ENCODE data around the gene TMEM54. TPM values are rescaled to one million over a fixed set of nuclear protein-coding genes. Genes with fewer than 3 reads are reported as not detected.

Gene TMEM54
- polyA plus RNA-seq, 4 donors = 42.6 to 414 (median 241) TPM

DNA sequence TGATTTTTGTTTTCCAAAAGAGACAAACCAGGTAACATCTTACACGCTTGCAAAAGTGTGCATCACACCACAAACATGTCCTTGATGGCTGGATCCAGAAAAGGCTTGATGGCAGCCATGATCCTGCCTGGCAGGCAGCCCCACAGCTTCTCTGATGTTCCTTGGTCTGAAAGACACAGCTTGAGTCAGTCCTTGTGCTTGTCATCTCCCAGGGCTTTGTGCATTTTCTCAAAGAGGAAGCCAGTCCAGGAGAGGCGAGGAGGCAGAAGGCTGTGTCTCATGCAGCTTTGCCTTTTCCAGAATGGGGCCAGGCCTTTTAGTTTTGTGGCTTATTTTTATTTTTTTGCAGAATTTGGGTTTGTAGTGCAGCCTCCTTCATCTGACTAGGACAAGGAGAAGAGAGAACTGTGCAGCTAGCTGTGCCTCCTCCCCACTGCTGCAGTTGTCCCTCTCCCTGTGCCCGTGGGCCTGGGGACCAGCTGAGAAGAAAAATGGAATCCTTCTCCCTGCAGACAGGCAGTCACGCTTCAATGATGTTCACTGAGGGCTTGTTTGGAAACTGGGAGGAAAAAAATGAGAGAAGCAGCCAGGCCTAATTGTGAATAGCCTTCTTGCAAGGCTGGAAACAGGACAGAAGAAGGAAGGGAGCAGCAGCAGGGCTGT is 37.8 kb downstream of the TMEM54 start:
- 93 to 100% (median 94%) methylated on average over 4 of the region's 4 CpGs for WGBS, 3 donors
- Histone ChIP-seq H3K27ac (ENCODE audit: low read depth in 1 of 3, low read length in 2 of 3) (no peak overlapping the region), H3K4me1 (ENCODE audit: control insufficient read depth in 3 of 3, insufficient read depth in 2 of 3, low read depth in 1 of 3, low read length in 2 of 3) (no peaks in the 10 kb centered on the region), H3K27me3 (ENCODE audit: control insufficient read depth in 3 of 3, insufficient read depth in 3 of 3, low read length in 3 of 3) (no peaks in the 10 kb centered on the region), H3K4me3 (ENCODE audit: low read depth in 1 of 3, low read length in 3 of 3) (no peak overlapping the region), H3K9me3 (ENCODE audit: control insufficient read depth in 2 of 2, insufficient read depth in 1 of 2, low read depth in 1 of 2, low read length in 1 of 2) (no peaks in the 10 kb centered on the region), H3K36me3 (ENCODE audit: control insufficient read depth in 3 of 3, insufficient read depth in 2 of 3, low read depth in 1 of 3, low read length in 3 of 3) (peaks cover 2 to 43% (median 3%) of the 10 kb centered on the region in 3 donors)
- DNase-seq (no peak), FAIRE-seq (no peak)

DNA sequence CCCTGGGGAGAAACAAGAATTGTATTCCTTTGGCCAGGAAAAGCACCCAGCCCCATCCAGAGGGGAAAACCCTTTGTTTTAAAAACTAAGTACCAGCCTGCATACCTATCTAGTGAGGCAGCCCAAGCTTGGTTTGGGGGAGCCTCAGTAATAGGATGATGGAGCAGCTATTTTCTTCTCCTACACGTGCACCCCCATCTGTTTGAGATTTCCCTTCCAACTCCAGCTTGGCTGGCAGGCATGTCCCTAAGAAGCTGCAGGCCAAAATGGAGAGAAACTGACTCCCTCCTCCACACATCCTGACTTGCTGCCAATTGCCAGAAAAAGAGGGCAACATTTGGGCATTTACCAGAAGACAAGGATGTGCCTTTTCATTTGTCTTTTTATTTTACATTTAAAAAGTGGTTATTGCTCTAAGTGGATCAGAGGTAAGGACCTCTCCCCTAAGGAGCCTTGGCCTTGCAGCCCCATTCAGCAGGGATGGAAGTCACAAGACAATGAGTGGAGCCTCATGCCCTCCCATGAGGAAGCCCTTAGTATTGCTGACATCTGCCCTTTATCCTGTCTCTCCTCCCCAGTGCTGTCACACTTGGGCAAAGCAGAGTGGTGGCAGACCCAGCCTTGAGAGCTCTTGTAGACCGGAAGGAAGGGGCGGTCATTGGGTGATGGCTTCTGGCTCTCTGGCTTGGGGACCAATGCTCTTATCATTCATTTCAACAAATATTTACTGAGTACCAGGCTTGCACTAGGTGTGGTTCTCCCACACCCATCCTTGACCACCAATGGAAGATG is 39.1 kb downstream of the TMEM54 start:
- 80 to 89% (median 82%) methylated on average over 3 of the region's 3 CpGs for WGBS, 3 donors

DNA sequence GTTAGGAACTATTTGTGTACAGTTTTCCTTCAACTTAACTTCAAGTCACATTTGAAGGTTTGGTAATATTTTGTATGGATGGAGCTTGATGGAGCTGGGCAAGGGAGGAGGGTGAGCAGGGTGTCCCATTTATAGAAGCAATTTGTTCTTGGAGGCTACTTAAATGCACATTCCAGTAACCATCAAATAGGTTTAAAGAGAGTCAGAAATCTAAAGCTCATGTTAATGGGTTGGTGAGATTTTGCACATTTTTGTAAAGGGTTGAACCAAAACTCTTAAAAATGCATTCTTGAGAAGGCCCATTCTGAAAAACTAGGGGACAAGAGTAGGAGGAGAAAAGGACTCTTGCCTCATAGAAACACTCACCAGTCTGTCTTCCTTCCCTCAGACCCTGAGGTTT is 40.6 kb downstream of the TMEM54 start:
- no peak for FAIRE-seq
- no peak overlapping the region for H3K4me3 ChIP-seq (ENCODE audit: low read depth in 1 of 3, low read length in 3 of 3)

More for the DNA sequence above, 39.1 kb downstream of the TMEM54 start:
- H3K9me3 ChIP-seq (ENCODE audit: control insufficient read depth in 2 of 2, insufficient read depth in 1 of 2, low read depth in 1 of 2, low read length in 1 of 2) = no peaks in the 10 kb centered on the region
- no peak for DNase-seq
- no peak overlapping the region for H3K4me3 ChIP-seq (ENCODE audit: low read depth in 1 of 3, low read length in 3 of 3)
- FAIRE-seq = no peak
- H3K36me3 ChIP-seq (ENCODE audit: control insufficient read depth in 3 of 3, insufficient read depth in 2 of 3, low read depth in 1 of 3, low read length in 3 of 3) = peaks cover 0 to 44% (median 3%) of the 10 kb centered on the region in 3 donors
- H3K27ac ChIP-seq (ENCODE audit: low read depth in 1 of 3, low read length in 2 of 3) = no peak overlapping the region
- H3K27me3 ChIP-seq (ENCODE audit: control insufficient read depth in 3 of 3, insufficient read depth in 3 of 3, low read length in 3 of 3) = no peaks in the 10 kb centered on the region
- H3K4me1 ChIP-seq (ENCODE audit: control insufficient read depth in 3 of 3, insufficient read depth in 2 of 3, low read depth in 1 of 3, low read length in 2 of 3) = no peaks in the 10 kb centered on the region

DNA sequence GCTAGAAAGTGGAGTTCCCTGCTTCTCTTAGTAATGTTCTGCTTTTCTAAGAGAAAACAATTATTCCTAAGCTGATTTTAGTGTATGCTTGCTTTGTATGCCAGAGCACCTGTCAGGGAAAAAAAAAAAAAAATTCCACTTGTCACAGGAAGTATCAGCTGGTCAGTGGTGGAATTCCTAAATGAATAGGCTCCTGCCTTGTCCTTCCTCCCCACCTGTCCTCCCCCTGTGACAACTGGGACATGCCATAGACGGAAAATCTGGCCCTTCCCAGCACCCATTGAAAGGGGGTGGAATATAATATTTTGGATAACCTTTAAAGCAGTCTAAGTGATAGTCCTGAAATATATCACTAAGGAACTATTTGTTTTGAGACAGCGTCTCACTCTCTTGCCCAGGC is 41.3 kb downstream of the TMEM54 start:
- no peak overlapping the region for H3K27ac ChIP-seq (ENCODE audit: low read depth in 1 of 3, low read length in 2 of 3)
- H3K27me3 ChIP-seq (ENCODE audit: control insufficient read depth in 3 of 3, insufficient read depth in 3 of 3, low read length in 3 of 3) = no peaks in the 10 kb centered on the region
- peaks cover 5 to 47% (median 10%) of the 10 kb centered on the region in 3 donors for H3K36me3 ChIP-seq (ENCODE audit: control insufficient read depth in 3 of 3, insufficient read depth in 2 of 3, low read depth in 1 of 3, low read length in 3 of 3)
- FAIRE-seq (no peak), DNase-seq (no peak)
- 96 to 100% (median 97%) methylated on average over 2 of the region's 2 CpGs for WGBS, 3 donors
- no peaks in the 10 kb centered on the region for H3K9me3 ChIP-seq (ENCODE audit: control insufficient read depth in 2 of 2, insufficient read depth in 1 of 2, low read depth in 1 of 2, low read length in 1 of 2)
- no peak overlapping the region for H3K4me3 ChIP-seq (ENCODE audit: low read depth in 1 of 3, low read length in 3 of 3)
- H3K4me1 ChIP-seq (ENCODE audit: control insufficient read depth in 3 of 3, insufficient read depth in 2 of 3, low read depth in 1 of 3, low read length in 2 of 3) = no peaks in the 10 kb centered on the region

More for the DNA sequence above, 40.6 kb downstream of the TMEM54 start:
- H3K27ac ChIP-seq (ENCODE audit: low read depth in 1 of 3, low read length in 2 of 3) = no peak overlapping the region
- no peaks in the 10 kb centered on the region for H3K27me3 ChIP-seq (ENCODE audit: control insufficient read depth in 3 of 3, insufficient read depth in 3 of 3, low read length in 3 of 3)
- DNase-seq = no peak
- peaks cover 5 to 47% (median 7%) of the 10 kb centered on the region in 3 donors for H3K36me3 ChIP-seq (ENCODE audit: control insufficient read depth in 3 of 3, insufficient read depth in 2 of 3, low read depth in 1 of 3, low read length in 3 of 3)
- H3K4me1 ChIP-seq (ENCODE audit: control insufficient read depth in 3 of 3, insufficient read depth in 2 of 3, low read depth in 1 of 3, low read length in 2 of 3) = no peaks in the 10 kb centered on the region
- no peaks in the 10 kb centered on the region for H3K9me3 ChIP-seq (ENCODE audit: control insufficient read depth in 2 of 2, insufficient read depth in 1 of 2, low read depth in 1 of 2, low read length in 1 of 2)

DNA sequence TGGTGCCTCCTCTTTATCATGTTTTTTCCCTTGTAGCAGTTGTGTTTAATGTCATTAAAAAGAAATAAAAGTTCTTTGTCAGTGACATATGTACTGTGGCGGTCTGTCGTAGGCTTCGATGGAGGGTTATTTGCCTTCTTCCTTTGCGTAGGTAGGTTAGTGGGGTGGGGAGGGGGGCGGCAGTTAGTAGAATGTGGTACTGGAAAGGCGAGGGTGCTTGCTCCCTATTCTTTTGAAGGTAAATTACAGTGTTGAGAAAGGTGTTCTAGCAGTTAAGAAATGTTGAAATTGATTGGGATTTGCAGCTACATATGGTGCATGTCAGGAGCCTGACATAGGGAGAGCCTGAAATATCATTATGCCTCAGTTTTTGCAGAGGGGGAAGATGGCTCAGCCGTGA is 42.4 kb downstream of the TMEM54 start:
- no peak for FAIRE-seq
- no peaks in the 10 kb centered on the region for H3K27me3 ChIP-seq (ENCODE audit: control insufficient read depth in 3 of 3, insufficient read depth in 3 of 3, low read length in 3 of 3)
- 94 to 96% (median 95%) methylated on average over 7 of the region's 7 CpGs for WGBS, 3 donors
- H3K9me3 ChIP-seq (ENCODE audit: control insufficient read depth in 2 of 2, insufficient read depth in 1 of 2, low read depth in 1 of 2, low read length in 1 of 2) = no peaks in the 10 kb centered on the region
- peaks cover 5 to 37% (median 10%) of the 10 kb centered on the region in 3 donors for H3K36me3 ChIP-seq (ENCODE audit: control insufficient read depth in 3 of 3, insufficient read depth in 2 of 3, low read depth in 1 of 3, low read length in 3 of 3)
- DNase-seq = no peak
- no peak overlapping the region for H3K4me3 ChIP-seq (ENCODE audit: low read depth in 1 of 3, low read length in 3 of 3)
- H3K27ac ChIP-seq (ENCODE audit: low read depth in 1 of 3, low read length in 2 of 3) = no peak overlapping the region
- no peaks in the 10 kb centered on the region for H3K4me1 ChIP-seq (ENCODE audit: control insufficient read depth in 3 of 3, insufficient read depth in 2 of 3, low read depth in 1 of 3, low read length in 2 of 3)

DNA sequence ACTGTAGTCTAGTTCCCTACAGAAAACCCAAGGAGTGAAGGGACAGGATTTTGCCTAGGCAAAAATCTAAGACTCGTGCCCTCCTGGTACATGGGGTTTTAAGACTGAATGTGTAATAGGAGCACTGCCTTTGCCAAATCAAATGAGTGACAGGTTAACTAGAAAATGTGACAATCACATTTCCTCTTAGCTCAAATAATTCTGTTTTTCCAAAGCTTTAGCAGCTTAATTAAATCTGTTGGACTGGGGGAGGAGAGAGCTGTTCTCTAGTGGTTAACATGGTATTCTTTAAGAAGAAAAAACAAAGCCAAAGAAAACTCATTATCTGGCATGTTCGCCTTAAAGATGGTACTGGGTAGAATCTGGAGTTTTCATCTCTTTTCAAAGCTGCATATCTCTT is 43.1 kb downstream of the TMEM54 start:
- Histone ChIP-seq H3K4me1 (ENCODE audit: control insufficient read depth in 3 of 3, insufficient read depth in 2 of 3, low read depth in 1 of 3, low read length in 2 of 3) (no peaks in the 10 kb centered on the region), H3K4me3 (ENCODE audit: low read depth in 1 of 3, low read length in 3 of 3) (no peak overlapping the region), H3K27ac (ENCODE audit: low read depth in 1 of 3, low read length in 2 of 3) (no peak overlapping the region), H3K36me3 (ENCODE audit: control insufficient read depth in 3 of 3, insufficient read depth in 2 of 3, low read depth in 1 of 3, low read length in 3 of 3) (peaks cover 5 to 37% (median 10%) of the 10 kb centered on the region in 3 donors), H3K27me3 (ENCODE audit: control insufficient read depth in 3 of 3, insufficient read depth in 3 of 3, low read length in 3 of 3) (no peaks in the 10 kb centered on the region), H3K9me3 (ENCODE audit: control insufficient read depth in 2 of 2, insufficient read depth in 1 of 2, low read depth in 1 of 2, low read length in 1 of 2) (no peaks in the 10 kb centered on the region)
- 92 to 100% (median 97%) methylated on average over 2 of the region's 2 CpGs for WGBS, 3 donors
- FAIRE-seq (no peak), DNase-seq (no peak)

DNA sequence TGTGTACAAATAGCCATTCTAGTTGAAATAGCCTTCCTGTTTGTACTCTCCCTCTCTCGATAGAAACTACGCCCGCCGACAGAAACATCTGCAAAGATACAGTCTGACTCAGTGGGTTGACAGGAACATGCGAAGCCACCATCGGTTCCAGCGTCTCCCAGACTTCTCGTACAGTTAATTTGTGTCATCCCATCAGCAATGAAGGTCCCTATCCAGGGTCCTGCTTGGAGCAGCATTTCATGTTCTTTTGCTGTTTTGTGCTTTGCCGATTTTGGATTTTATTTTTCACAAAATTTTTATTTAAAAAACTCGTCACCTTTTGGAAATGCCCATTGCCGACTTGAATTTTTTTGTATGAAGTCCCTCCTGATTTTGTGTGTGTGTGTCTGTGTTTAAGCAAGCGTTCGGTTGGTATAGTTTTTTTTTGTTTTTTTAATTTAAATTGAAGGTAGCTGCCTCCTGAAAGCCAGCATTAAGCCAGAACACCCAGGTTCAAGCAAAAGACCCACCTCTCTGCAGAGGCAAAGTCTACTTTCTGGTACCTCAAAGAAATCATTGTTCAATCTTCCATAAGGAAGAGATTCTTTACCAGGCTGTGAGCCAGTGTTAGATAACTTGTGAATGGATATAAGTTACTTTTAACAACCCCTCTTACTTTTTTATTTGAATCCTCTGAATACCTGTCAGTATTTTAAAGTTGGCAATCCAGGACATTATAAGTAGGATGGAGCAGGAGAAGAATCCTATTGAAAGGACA is 45.1 kb downstream of the TMEM54 start:
- Histone ChIP-seq H3K4me3 (ENCODE audit: low read depth in 1 of 3, low read length in 3 of 3) (no peak overlapping the region), H3K36me3 (ENCODE audit: control insufficient read depth in 3 of 3, insufficient read depth in 2 of 3, low read depth in 1 of 3, low read length in 3 of 3) (peaks cover 5 to 29% (median 13%) of the 10 kb centered on the region in 3 donors), H3K27ac (ENCODE audit: low read depth in 1 of 3, low read length in 2 of 3) (no peak overlapping the region), H3K9me3 (ENCODE audit: control insufficient read depth in 2 of 2, insufficient read depth in 1 of 2, low read depth in 1 of 2, low read length in 1 of 2) (no peaks in the 10 kb centered on the region), H3K4me1 (ENCODE audit: control insufficient read depth in 3 of 3, insufficient read depth in 2 of 3, low read depth in 1 of 3, low read length in 2 of 3) (no peaks in the 10 kb centered on the region), H3K27me3 (ENCODE audit: control insufficient read depth in 3 of 3, insufficient read depth in 3 of 3, low read length in 3 of 3) (no peaks in the 10 kb centered on the region)
- FAIRE-seq (no peak), DNase-seq (peak in 1 of 2 donors; percentile 24)
- WGBS, 3 donors = 31 to 72% (median 57%) methylated on average over 13 of the region's 13 CpGs

DNA sequence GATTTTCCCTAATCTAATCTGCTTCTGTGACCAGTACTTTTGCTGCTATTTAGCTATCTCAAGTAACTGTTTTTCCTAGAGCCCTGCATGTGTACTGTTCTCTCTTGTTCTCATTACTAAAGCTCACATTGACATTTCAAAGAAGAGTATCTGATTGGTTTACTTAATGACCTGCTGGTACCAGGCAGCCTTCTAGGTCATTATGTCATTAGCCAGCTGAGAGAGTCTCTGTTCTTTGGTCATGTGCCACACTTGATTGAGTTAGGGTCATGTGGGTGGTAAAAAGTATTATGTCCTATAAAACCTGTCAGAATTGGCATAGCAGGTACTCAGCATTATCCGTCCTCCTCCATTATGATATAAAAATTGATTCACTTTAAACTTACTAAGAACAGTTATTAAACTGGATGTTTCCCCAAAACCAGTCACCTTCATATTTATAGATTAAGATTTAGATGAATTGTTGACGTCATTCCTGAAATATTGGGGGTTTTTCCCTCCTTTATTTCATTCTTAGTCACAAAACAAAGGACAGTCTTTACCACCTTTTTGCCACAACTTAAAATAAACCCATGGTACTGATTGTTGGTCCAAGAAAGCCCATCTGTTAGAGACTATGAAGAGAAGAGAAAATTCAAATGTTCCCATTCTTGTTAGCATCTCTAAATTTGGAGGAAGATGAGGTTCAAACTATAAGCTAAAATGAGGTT is 52.7 kb downstream of the TMEM54 start:
- Histone ChIP-seq H3K4me3 (ENCODE audit: low read depth in 1 of 3, low read length in 3 of 3) (no peak overlapping the region), H3K27me3 (ENCODE audit: control insufficient read depth in 3 of 3, insufficient read depth in 3 of 3, low read length in 3 of 3) (no peaks in the 10 kb centered on the region), H3K4me1 (ENCODE audit: control insufficient read depth in 3 of 3, insufficient read depth in 2 of 3, low read depth in 1 of 3, low read length in 2 of 3) (no peaks in the 10 kb centered on the region), H3K9me3 (ENCODE audit: control insufficient read depth in 2 of 2, insufficient read depth in 1 of 2, low read depth in 1 of 2, low read length in 1 of 2) (peaks cover 0 to 6% of the 10 kb centered on the region in 2 donors), H3K36me3 (ENCODE audit: control insufficient read depth in 3 of 3, insufficient read depth in 2 of 3, low read depth in 1 of 3, low read length in 3 of 3) (peaks cover 3 to 30% (median 5%) of the 10 kb centered on the region in 3 donors), H3K27ac (ENCODE audit: low read depth in 1 of 3, low read length in 2 of 3) (no peak overlapping the region)
- WGBS, 3 donors = 37 to 44% (median 37%) methylated on average over 2 of the region's 2 CpGs
- DNase-seq = no peak
- FAIRE-seq = no peak

All from small intestine (tissue), 7 donors.